HG03571 (cell line): ENCODE results near the gene COA1.
"Not testable (repeated sequence)": the region's sequence is repeated elsewhere in the genome, so short reads cannot be mapped to it uniquely, and the experiment has no call there.

Experiments
- ATAC-seq: cut with Tn5 transposase; IDR thresholded peaks from one replicate; pipeline ENCODE4 v1.9.1; 2021; ENCODE audit not compliant: unreplicated experiment

Gene COA1, protein sequence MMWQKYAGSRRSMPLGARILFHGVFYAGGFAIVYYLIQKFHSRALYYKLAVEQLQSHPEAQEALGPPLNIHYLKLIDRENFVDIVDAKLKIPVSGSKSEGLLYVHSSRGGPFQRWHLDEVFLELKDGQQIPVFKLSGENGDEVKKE

DNA sequence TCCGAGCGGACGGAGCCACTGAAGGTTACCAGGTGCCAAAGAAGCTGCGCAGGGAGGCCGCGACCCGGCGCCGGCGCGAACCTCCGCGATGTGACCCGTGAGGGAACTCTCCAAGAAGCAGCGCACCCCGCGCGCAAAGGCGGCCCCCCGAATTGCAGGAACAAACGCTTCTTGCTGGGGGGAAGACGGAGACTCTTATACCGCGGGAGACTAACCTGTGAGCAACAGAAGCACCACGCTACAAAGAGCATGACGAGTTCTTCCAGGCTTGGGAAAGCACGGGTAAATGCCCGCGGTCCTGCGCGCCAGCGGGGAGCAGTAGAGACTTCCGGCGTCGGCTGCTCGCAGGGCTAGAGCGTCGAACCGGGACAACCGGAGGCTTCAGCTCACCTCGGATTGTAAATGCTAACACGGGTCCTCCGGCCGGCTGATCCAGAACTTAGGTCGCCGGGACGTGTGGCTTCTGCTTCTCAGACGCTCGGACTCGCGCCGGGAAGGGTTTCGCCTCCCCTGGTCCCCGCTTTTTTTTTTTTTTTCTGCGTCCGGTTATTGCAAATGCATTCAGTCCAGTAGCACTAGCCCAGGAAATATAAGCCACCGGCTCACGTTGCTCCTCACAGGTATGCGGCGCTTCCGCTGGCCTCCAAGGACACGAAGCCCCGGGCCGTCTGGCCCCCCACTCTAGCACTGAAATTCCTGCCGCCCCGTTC is at the start of gene COA1:
COA1 (minus strand) TSS at position 310 of the 710 bp plus-strand sequence. CDS start 80,909 bp downstream, outside the sequence.
- ATAC-seq, result peak; percentile 72

DNA sequence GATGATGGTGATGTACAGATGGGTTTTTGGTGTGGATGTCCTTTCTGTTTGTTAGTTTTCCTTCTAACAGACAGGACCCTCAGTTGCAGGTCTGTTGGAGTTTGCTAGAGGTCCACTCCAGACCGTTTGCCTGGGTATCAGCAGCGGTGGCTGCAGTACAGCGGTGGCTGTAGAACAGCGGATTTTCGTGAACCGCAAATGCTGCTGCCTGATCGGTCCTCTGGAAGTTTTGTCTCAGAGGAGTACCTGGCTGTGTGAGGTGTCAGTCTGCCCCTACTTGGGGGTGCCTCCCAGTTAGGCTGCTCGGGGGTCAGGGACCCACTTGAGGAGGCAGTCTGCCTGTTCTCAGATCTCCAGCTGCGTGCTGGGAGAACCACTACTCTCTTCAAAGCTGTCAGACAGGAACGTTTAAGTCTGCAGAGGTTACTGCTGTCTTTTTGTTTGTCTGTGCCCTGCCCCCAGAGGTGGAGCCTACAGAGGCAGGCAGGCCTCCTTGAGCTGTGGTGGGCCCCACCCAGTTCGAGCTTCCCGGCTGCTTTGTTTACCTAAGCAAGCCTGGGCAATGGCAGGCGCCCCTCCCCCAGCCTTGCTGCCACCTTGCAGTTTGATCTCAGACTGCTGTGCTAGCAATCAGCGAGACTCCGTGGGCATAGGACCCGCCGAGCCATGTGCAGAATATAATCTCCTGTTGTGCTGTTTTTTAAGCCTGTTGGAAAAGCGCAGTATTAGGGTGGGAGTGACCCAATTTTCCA is 49.1 kb upstream of the COA1 start:
- not testable (repeated sequence) for ATAC-seq

DNA sequence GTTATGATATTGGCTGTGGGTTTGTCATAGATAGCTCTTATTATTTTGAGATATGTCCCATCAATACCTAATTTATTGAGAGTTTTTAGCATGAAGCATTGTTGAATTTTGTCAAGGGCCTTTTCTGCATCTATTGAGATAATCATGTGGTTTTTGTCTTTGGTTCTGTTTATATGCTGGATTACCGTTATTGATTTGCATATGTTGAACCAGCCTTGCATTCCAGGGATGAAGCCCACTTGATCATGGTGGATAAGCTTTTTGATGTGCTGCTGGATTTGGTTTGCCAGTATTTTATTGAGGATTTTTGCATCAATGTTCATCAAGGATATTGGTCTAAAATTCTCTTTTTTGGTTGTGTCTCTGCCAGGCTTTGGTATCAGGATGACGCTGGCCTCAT is 45.9 kb upstream of the COA1 start:
- ATAC-seq, result not testable (repeated sequence)

DNA sequence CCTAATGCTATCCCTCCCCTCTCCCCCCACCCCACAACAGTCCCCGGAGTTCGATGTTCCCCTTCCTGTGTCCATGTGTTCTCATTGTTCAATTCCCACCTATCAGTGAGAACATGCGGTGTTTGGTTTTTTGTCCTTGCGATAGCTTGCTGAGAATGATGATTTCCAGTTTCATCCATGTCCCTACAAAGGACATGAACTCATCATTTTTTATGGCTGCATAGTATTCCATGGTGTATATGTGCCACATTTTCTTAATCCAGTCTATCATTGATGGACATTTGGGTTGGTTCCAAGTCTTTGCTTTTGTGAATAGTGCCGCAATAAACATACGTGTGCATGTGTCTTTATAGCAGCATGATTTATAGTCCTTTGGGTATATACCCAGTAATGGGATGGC is 43.9 kb upstream of the COA1 start:
- ATAC-seq, result not testable (repeated sequence)

DNA sequence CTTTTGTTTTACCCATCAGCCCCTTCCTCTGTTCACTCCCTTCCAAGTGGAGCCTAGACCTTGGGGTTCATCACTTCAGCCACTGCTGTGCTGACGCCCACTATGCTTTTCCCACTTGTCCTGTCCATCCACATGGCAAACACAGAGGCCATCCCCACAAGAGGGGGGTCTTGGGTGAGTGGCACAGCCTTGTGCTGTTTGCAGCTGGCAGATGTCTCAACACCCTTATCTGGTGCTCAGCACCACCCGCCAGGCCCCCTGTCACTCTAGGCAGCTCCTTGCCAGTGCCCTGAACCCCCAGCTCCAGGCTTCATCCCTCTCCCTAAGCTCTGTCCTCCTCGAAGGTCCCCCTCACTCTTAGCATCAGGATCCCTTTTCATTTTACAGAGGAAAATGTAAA is 42.2 kb upstream of the COA1 start:
- no peak for ATAC-seq

DNA sequence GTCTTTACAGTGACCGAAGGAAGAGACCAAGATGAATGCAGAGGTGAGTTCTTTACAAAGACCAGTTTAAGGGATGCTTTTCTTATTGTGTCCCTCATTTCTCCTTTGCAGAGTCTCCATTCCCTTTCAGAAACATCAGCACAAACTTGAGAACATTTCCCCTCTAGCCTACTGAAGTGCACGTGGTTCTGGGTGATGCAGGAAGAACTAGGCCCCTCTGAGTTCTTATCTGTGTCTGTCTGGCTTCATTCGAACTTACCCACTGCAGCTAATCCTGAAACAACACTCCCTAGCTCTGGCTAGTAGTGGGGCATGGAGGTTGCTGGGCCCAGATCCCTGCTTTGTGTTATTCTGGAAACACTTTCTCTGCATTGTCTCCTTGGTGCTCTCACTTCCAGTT is 41.8 kb upstream of the COA1 start:
- no peak for ATAC-seq

DNA sequence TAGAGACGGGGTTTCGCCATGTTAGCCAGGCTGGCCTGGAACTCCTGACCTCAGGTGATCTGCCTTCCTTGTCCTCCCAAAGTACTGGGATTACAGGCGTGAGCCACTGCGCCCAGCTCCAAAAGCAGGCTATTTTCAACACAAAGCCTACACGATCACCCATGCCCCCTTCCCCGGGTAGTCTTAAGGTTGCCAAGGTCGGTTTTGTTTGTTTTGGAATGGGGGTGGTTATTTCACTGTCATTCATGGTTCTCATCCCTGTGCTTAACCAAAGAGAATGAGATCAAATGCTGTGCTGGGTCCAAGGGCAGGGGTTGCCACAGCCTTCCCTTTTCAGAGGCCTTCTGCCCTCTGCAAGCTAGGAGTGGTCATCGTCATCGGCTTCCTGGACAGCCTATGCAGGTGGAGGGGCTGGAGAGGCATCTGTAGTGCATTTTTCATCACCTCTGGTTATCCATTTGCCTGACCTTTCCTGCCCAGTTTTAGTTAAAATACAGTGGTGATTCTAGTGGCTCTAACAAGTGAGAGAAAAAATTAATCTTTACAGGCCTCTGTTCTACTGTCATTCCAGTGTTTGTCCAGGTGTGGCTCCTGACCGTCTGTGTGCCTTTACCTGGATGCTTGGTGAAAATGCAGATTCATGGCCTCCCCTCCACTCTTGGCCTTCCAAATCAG is 40.6 kb upstream of the COA1 start:
- ATAC-seq, result no peak

DNA sequence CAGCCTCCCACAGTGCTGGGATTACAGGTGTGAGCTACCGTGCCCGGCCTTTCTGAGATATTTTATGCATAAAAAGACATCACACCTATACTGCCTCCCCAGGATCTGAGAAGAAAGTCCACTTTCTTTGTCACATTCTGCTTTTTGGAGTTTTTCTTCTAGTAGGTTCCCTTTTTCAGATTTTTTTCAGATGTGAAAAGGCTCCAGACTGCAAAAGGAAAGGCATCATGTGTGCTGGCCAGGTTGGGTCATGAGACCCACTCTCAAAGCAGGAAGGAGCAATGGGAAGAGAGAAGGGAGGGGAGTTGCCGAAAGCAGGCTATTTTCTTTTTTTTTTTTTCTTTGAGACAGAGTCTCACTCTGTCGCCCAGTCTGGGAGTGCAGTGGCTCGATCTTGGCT is 40.0 kb upstream of the COA1 start:
- no peak for ATAC-seq

DNA sequence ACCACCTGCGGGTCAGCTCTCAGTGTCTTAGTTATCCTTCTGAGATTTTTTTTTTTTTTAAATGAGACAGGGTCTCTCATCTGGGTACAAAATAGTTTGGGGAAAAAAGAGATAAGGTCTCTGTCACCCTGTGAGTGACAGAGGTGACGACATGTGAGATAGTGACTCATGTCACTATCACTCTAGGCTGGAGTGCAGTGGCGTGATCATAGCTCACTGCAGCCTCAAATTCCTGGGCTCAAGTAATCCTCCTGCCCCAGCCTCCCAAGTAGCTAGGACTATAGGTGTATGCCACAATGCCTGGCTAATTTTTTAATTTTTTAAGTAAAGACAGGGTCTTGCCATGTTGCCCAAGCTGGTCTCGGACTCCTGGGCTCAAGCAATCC is 39.6 kb upstream of the COA1 start:
- ATAC-seq, result no peak

DNA sequence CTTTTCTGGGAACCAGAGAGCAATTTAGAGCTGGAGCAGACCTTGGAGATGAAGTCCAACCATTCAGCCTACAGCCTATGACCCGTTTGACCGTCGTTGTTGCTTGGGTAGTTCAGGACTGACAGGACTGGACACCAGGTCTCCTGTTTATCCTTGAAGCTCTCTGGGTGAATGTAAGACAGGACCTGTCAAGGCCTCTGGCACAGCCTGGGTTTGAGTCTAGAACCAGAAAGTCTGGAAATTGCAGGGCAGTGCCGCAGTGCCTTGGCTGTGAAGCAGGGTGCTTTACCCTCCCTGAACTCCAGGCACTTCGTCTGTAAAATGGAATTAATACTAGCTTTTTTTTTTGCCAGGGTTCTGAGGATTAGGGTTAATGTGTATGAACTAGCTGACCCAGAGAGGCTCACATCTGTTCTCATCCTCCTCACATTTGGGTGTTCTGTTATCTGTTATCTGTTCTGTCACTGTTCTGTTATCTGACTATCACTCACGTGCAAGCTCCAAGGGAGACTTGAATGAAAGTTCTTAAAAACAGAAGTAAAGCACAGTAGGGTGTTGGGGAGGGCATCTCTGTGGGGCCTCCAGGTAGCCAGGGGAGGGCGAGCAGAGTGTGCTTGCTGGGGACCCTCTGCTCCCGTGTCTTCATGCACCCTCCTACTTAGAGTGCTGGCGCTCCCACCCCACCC is 39.0 kb upstream of the COA1 start:
- no peak for ATAC-seq

DNA sequence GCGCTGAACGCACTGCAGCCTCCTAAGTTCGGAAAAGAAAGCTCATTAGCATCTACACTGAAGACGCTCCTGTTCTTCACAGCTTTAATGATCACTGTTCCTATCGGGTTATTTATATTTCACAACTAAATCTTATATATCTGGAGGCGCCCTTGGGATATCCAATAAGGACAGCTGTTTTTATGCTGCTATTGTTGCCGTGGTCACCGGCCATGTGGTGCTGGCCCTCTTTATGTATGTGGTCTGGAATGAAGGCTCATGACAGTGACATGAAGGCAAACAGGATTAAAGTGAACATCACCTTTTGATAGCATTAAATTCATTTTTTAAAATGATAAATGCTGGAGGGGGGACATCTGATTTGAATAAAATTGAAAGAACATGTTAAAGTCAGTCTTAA is 38.0 kb upstream of the COA1 start:
- no peak for ATAC-seq

DNA sequence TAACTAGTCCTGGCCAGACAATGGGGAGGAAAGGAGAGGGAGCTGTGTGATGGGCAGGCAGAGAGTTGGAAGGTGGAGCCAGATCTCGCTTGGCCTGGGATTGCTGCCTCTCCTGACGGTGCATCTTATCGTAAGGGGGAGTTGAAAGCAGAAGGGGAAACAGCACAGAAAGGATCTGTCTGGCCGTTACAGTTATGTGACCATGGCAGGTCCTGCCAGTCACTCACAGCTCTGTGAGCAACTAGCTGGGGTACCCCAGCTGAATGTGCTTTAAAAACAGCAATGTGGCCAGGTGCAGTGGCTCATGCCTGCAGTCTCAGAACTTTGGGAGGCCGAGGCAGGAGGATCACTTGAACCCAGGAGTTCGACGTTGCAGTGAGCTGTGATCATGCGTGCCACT is 37.2 kb upstream of the COA1 start:
- no peak for ATAC-seq

DNA sequence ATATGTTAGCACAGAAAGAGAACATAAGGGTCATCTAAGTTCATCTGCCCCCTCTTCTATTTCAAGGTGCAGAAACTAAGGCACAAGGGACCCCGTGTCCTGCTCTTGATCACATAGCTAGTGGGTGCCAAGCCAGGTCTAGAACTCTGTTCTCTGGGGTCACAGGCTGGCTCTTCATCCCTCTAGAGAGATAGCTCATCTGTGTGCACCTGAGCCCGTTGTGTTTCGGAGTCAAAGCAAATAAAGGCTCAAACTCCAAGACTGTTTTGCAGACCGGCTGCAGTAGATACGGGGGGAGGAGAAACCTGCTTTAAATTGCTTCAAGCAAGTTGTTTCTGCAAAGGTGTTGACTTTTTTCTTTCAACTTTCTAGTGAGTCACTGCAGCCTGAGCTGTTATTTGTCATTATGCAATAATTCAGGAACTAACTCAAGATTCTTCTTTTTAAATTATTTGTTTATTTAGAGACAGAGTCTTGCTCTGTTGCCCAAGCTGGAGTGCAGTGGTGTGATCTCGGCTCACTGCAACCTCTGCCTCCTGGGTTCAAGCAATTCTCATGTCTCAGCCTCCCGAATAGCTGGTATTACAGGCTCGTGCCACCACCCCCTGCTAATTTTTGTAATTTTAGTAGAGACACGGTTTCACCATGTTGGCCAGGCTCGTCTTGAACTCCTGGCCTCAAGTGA is 35.6 kb upstream of the COA1 start:
- no peak for ATAC-seq

DNA sequence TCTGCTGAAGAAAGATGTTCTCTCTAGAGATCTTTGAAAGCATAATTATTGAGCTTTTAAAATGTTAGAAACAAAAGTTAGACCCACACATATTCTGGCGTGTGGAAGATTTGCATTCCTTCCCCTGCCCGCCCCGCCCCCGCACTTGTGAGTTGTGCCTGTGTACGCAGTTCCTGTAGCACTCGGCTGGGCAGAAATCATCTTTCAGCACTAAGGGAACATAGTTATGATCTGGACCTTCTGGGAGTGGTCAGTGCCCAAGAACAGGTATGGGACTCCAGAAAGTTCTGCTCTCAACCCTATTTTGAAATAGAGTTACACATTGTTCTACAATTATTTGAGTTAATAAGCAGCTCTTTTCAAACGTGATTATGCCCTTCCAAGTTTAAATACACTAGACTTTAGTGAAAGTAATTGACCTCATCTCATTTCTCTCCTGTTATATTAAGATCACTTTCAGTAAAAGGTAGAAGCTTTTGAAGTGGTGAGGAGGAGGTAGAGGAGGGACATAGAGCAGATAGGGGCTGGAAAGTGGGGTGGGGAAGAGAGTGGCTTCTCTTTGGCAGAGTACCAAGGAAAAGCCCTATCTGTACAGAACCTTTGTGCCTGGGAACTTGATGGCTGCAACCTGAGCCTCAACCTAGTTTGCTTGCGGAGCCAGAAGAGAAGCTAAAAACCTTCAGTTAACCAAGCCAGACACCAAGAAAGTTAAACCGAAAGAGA is 34.9 kb upstream of the COA1 start:
- no peak for ATAC-seq

DNA sequence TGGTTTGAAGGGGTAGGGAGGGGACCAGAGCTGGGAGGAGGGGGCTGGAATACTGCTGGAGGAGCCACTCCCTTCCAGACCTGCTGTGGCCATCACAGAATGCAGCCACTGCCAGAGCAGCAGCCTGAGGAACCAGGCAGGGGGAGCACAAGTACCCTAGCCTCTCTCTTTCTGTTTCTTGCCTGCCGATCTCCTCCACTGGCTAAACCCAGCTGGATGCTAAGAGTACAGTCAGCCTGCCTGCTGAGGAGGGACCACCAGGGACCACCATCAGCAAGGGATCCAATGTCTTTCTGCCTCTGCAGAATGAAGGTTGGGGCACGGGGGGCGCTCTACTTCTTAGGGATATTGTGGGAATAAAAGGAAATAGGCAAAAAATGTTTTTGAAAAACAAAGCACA is 33.9 kb upstream of the COA1 start:
- no peak for ATAC-seq

DNA sequence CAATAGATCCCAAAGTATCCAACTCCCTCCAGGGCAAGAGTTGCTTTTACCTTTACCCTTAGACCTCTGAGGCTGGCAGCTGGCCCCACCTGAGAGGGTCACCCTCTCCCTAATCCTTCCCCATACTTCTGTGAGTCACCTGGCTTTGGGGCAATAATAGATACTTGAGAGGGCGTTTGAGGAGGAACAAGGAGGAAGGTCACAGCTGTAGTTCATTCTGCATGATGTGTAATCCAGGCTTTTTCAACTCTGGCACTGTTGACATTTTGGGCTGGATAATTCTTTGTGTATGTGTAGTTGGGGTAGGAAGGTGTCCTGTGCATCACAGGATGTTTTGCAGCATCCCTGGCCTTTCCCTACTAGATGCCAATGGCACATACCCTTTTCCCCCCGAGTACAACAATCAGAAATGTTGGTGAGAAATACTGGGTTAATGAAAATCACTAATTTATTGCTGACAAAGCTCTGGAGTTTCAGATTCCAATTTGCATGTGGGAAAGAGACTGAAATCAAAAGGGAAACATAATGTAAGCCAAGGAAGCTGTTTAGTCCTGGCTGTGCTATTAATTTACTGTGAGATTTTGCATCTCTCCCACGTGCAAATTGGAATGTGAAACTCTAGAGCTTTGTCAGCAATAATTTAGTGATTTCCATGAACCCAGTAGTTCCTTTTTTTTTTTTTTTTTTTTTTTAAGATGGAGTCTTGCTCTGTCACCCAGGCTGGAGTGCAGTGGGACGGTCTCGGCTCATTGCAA is 32.8 kb upstream of the COA1 start:
- ATAC-seq, result no peak

DNA sequence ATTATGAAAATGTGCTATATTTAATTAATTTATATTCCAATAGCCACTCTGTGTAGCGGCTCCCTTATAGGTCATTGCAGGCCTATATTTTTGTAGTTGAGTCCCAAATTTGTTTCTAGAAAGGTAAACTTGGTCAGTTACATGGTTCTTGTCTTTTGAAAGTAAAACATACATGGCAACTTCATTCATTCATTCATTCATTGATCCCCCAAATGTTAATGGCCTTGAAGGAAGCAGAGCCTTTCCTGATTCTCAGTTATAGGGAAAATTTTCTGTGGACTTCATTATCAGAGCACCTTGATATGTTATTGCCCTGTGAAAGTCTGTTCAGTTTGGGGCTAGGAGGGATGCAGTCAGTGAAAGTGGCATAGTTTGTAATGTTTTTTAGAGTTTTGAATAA is 32.1 kb upstream of the COA1 start:
- no peak for ATAC-seq

DNA sequence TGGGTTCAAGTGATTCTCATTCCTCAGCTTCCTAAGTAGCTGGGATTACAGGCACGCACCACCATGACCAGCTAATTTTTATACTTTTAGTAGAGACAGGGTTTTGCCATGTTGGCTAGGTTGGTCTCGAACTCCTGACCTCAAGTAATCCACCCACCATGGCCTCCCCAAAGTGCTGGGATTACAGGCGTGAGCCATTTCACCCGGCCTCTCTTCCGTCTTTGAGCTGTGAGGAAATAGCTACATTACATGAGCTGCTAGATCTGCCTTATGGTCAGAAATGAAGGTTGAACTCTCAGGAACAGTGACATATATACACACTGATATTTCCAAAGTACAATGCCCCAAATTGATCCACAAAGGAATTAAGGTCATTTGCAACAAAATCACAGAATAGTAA is 31.5 kb upstream of the COA1 start:
- no peak for ATAC-seq
